Adipose tissue (tissue), 3 donors: ENCODE data around the gene MAML2. TPM values are rescaled to one million over a fixed set of nuclear protein-coding genes. Genes with fewer than 3 reads are reported as not detected.

Experiments used
- H3K27ac ChIP-seq: one replicate; pipeline ENCODE4 v1.5.1; 2013; ENCODE audit warnings: low read depth, low read length
- WGBS, 3 donors: extraction: QIAGEN DNeasy Blood & Tissue Kit; methylation state at CpG; one replicate each; pipeline ENCODE4 v1.1.7; 2013; 5-methylcytosine and 5-hydroxymethylcytosine counted together
- polyA plus RNA-seq, 3 donors: library from polyadenylated mRNA; stranded (reverse); fragments of 200-250 nt; gene quantifications; one replicate each; pipeline ENCODE4 v1.2.3, GENCODE V29; 2013
- donor health status: healthy with polysubstance abuse.
- donor health status: Bipolar disorder and iron deficiency.
- donor health status: healthy.

MAML2 gene
- polyA plus RNA-seq, 3 donors = 1.8 to 8.7 (median 5.4) TPM

DNA sequence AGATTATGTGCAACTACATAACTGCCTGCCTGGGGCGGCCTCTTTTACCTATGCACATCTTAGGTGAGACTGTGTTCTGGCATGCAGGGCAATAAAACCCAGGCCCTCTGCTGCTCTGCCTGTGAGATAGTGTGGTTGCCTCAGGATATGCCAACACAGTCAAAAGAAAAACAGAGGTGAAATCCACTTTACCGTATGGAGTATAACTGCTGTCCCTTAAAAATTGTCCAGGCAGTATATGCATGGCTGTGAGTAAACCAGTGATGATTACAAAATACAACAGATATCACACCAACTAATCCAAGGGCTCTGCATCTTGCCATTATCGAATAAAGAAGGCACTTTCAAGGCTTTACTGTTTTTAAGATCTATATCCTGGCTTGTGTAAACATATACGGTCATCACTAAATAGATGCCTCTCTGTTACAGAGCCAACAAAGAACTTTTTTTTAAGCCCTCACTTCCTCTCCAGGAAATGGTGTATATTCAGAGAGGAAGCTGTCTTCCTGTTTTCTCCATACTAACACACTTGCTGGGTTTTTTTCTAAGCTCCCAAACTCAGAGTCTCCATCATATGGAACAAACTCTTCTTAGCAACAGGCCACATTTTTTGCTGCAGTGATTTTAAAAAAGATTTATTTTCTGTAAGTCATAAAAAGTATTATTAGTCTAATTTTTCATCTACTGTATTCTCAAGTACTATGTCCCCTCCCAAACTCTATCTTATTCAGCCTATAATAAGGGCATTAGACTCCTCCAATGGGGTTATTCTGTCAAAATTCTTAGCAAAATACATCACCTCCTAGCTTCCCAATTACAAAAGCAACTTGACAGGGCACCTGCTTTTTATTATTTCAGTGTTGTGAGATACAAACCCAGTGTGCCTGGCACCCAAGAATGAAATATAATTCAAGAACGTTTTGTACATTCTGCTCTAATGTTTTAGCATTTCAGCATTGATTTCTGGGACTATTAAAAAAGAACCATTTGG, 135.2 kb downstream of the MAML2 start:
- WGBS, 3 donors = 44 to 46% (median 46%) methylated on average over 5 of the region's 5 CpGs
- no peak overlapping the region for H3K27ac ChIP-seq

DNA sequence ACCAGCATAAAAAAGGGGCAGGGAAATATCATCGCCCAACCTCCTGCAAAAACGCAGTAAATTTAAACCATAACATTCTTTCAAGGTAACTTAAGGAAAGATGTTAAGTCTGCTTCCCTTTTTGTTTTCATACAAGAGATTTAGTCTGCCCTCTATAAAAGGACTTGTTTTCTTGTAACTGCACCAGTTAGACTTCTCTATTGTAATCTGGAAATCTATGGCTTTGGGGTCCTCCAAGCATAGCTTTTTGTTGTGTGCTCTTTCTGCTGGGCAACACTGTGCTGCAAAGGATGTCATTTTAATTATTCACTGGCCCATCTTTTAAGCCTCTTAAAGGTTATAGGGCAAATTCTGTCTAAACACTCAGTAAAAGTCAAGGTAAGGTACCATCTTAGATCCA, 136.0 kb downstream of the MAML2 start:
- 90 to 95% (median 94%) methylated on average over 2 of the region's 2 CpGs for WGBS, 3 donors
- no peak overlapping the region for H3K27ac ChIP-seq

DNA sequence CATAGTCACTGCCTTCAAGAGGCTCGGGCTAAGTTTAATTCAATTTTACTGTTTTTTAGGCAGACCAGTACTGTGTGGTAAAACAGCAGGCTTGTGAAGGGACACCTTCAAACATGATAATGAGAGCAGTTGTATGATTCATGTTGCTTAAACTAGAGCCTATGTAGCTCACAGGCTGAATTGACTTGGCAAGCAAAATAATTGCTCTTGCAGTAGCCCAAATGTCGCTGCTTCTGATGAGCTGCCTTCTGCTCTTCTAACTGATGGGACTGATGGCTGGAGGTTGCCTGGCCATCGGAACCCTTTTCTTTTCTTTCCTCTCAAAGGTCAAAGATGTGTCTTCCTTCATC, 137.6 kb downstream of the MAML2 start:
- 82 to 87% (median 85%) methylated on average over 3 of the region's 3 CpGs for WGBS, 3 donors
- no peak overlapping the region for H3K27ac ChIP-seq

DNA sequence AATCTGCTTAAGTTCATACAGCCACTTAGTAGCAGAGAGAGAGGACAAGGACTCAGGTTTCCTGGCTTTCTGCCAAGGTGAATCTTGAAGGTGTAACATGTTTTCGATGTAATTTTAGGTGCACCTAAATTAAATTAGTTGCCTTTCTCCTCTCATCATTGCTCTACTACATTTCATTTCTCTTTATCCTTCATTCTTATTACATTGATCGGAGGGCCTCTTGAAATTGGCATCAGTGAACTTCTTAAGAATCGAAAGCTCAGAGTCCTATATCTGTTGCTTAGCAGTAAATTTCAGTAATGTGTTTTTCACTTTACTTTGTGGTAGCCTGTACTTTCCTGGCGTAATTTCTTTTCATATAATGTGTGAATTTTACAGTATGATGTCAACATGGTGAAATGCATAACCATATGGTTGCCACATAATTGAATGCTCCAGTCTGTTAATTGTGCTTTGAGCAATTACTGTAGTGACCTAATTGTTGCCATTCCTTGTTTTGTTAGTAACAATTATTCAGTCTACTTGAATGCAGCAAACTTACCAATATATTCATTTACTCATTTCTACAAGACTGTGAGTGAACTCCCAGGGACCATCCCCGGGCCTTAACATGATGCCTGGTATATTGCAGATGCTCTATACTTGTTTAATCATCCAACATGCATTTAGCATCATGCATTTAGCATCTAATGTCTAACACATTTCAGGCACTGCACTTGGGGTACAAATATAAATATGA, 138.1 kb downstream of the MAML2 start:
- WGBS, 3 donors = 83 to 90% (median 85%) methylated on average over 5 of the region's 5 CpGs
- H3K27ac ChIP-seq = no peak overlapping the region

DNA sequence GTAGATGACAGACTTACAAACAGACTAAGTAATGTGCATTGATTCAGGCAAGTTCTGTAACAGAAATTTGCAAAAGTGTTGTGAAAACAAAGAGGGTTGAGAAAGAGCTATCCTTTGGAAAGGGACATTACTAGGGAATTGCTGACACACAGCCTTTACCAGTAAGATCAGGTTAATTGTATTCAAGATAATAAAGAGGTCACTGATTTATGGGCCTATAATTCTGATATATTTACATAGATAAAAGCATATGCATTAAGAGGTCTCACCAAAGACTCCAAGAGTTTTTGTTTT, 138.7 kb downstream of the MAML2 start:
- no peak overlapping the region for H3K27ac ChIP-seq

DNA sequence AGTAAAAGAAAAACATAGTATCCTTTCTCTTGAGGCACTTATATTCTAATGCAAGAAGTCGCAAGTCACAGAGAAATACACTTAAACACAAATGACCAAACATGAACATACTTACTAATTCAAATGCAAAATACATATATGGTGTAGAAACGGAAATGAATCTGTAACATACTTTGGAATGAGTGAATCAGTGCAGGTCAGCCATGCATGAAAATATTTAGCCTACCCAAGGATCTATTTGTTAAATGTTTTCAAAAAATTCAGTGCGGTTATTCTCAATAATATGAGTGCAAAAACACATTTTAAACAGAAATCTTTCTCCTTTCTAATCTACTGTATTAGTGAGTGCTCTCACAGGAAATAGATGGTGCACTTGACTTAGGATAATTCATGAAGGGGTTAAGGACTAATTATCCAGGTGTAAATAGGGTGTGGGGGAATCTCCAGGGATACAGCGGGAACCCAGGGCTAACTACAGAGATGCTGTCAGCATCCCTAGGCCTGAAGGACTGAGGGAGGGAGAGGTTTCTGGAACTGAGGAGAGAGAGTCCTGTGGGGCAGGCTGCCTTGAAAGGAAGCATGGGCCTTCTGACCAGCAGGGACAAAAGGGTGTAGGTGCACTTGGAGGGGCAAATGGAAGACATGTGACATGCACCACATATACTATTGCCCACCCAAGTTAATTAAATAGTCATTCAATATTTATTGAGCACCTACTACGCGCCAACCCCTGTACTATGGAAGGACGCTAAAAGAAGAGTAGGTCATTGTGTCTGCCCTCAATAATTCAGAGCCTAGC, 139.2 kb downstream of the MAML2 start:
- H3K27ac ChIP-seq = no peak overlapping the region
- WGBS, 3 donors = 87 to 96% (median 95%) methylated on average over 7 of the region's 7 CpGs

DNA sequence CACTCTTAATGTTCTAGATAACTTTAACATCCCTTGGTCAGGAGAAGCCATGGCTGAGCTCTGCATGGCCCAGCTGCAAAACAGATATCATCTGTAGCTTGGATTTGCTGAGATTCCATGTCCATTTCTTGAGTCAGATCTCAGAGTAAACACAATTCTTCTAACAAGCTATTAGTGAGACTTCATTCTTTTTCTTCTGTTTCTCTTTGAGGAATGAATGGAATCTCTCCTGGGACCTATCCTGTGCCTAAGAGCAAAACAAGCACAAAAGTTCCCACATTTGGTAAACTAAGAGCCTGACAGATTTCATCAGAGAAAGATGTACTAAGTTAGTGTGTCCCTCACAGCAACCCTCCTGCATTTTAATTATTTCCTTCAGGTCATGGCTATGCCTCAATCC, 142.8 kb downstream of the MAML2 start:
- H3K27ac ChIP-seq = no peak overlapping the region

DNA sequence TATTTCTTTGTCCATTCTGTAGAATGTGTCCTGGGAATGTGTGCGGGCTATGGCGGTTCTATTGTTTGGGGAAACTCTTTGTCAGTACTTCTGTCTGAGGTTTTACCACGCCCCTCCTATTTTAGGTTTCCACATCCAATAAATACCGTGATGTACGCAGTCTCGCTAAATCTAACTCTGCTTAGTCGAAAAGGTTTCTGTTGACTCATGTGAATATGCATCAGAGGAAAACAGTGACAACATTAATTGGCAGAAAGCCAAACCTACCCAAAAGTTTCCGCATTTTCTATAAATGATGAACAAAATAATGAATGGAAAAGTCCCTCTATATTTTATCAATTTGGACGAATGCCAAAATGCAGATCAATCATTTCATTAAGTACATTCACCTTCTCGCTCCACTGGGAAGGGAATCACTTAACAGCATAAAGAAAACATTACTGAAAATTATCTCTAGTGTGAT, 143.4 kb downstream of the MAML2 start:
- 56 to 65% (median 56%) methylated on average over 10 of the region's 10 CpGs for WGBS, 3 donors
- H3K27ac ChIP-seq = no peak overlapping the region

DNA sequence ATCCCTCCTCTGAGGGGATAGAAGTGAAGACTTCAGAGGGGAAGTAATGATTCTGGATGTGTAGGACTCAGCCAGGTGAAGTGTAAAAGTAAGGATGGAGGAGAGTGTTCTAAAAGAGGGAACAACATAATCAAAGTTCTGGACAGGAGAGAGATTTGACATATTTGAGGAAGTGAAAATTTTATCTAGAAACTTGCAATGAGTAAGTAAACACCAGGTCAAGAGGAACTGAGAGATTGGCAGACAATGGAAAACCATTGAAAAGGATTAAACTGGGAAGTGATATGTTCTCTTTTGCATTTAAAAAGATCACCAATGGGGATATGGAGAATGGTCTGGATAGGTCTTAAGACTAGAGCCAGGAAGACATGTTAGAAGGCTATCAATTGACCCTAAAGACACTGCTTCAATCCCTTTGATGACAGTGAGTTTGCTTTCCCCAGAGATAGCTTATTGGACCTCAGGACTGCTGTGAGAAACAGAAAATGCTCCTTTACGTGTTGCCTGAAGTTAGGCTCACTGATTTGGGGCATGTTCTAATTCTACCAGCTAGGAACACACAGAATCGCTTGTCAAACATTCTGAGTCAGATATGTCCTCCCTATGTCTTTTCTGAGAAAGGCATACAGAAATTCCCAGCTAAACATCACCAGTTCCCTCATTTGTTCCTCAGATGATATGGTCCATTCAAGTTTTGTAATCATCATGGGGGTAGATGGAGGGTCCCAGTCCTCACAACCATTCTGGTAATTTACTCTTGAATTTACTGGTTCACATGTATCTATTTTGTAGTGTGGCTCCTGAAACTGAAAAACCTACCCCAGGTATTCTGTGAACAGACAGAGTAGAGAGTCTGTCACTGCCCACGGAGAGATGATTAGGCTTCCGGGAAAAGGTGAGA, 144.9 kb downstream of the MAML2 start:
- 87 to 95% (median 94%) methylated on average over 4 of the region's 4 CpGs for WGBS, 3 donors
- no peak overlapping the region for H3K27ac ChIP-seq

DNA sequence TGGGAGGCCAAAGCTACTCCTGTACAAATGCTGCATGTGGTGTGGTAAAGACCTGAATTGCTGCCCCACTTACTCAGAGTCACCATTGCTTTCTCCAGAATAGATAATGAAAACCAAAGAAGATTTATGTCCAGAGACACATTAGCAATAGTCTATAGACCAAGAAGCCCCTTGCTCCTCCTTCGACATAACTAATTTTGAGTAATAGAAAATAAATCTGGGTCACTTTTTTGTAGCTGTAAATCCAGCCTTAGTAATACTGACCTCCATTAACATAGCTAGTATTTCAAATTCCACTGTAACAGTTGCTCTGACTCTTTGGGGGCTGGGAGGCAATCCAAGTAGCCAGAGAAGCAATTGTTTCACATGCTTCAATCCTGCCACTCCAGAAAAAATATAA, 145.9 kb downstream of the MAML2 start:
- WGBS, 3 donors = 70 to 93% (median 79%) methylated on average over 1 of the region's 1 CpG
- no peak overlapping the region for H3K27ac ChIP-seq

DNA sequence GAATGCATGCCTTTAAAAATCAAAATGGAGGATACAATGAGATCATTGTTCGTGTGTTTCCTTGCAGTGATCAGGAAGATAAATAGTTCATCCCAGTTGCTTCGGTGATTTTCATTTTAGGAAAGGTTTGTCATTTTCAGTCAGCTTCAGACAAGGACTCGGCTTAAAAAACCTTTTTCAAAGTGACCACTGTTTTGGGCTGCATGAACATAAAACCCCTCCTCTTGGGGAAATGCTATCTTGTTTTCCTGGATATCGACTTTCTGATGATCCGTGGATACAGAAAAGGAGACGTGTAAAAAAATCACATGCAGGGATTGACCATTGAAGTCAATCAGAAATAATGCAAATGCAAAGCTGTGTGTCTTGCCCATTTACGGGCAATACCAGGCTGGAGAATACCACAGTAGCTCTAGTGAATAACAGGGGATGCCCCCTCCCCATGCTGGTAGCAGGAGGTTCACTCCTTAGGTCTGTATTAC, 146.8 kb downstream of the MAML2 start:
- H3K27ac ChIP-seq = no peak overlapping the region
- WGBS, 3 donors = 31 to 83% (median 74%) methylated on average over 7 of the region's 7 CpGs

DNA sequence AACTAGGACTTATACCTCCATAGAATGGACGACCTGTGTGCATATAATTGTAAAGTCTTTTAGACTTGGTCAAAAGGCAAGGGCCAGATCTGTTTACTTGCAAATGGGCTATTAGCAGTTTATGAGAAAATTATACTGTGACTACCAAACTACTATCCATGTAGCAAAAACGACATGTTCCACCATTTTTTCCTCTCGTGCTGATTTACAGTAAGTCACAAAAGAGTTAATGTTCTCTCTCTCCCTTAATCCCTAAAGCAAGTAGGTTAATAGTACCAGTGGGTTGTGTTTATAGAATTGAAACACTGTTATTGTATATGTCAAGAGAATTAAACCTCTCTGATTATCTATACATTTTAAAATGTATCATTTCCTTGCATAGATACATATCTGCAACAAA, 147.3 kb downstream of the MAML2 start:
- 80 to 96% (median 96%) methylated on average over 3 of the region's 3 CpGs for WGBS, 3 donors
- no peak overlapping the region for H3K27ac ChIP-seq

DNA sequence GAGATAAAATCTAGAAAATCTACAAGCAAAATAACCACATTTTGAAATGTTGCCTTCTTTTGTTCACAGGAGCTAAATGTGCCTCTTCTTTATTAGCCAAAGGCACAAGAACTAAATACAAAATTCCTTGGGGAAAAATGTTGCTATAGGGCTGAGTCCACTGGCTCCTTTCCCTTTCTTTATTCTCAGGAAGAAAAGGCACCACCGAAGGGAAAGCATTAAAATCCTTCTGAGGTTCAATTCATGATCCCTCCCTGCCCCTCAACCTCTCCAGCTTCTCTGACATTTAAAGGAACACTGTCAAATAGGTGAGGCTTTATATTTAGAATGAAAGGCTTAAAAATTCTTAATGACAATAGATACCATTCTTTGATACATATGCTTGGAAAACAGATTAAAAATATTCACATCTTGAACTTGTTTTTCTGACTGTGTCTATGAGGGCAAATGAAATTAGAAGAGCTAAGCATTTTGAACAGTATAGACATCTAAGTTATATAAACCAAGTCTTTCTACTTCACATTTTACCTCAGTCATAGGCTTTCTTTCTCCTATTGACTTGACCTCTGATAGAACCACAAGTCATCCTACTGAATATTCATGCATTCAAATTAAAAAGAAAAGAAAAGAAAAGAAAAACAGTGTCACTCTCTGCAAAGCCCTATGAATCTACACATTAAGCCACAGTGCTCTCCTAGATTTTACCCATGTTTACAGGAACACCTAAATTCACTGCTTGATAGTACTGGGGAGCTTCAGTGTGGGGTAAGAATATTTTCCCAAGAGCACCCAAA, 148.2 kb downstream of the MAML2 start:
- no peak overlapping the region for H3K27ac ChIP-seq
- WGBS, 3 donors = 23 to 29% (median 25%) methylated on average over 1 of the region's 1 CpG

DNA sequence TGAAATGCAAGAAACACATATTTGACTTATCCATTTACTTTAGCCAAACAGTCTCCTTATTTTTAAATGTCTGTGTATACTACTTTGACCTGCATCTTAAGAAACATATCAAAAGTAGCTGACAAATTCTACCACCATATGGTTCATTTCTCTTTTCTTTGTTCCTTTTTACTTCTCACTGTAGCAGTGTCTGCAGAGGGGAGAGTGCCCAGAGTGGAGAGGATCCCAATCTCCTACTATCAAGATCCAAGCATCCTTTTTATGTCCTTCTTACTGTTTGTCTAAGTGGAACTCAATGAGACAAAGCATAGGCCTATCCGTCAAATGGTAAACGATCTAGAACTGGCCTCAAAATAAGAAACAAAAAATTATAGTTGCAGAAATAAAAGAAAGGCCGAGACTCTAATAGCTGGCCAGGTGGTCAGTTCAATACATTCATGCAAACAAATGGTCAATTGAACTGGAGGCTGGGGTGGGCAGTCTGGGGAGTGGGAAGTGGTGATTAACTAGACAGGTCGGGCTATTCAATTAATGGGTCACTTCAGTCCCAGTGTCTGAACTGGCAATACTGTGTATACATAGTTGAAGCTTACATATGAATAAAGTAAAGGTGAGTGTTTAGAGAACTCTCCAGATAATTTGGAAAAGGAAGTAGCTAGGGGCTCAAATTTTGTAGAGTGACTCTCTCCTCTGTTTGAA, 149.1 kb downstream of the MAML2 start:
- H3K27ac ChIP-seq = no peak overlapping the region
- WGBS, 3 donors = 48 to 82% (median 81%) methylated on average over 4 of the region's 4 CpGs

DNA sequence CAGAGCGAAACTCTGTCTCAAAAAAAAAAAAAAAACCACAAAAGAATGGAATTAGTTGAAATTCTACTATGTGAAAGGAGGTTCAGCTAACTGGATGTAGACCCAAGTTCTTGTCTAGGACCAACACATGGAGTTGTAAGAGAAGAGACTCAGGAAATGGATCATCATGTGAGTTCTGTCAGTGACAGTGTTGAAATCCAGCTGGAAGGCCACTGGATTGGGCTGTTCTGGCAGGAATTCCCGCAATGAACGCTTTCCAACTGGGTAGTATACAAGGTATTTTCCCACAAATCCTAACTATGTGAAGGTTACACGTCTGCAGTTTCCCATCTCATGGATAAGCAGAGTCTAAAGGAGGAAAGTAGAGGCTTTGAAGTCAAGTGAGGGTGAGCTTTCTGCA, 151.2 kb downstream of the MAML2 start:
- H3K27ac ChIP-seq = no peak overlapping the region
- WGBS, 3 donors = 79 to 92% (median 83%) methylated on average over 4 of the region's 4 CpGs

DNA sequence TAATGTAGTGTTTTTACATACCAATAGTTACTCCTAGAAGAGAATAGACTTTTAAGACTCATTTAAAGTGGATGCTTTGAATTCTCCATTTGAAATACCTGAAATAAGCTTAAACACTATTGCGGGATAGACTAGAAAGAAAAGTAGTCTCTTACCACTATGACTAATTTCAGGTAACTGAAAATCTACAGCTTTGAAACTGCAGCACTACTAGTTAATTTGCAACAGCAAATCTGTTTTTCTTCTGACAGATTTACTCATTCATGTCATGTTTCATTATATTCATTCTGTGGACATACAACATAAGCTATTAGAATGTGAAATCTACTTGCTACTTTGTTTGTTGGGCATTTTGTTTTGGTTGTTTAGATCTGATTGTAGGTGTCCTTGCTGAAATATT, 153.6 kb downstream of the MAML2 start:
- no peak overlapping the region for H3K27ac ChIP-seq
- WGBS, 3 donors = 91 to 96% (median 96%) methylated on average over 1 of the region's 1 CpG
